GM18517 (cell line): ENCODE results near the gene CATSPERB.
"Not testable (repeated sequence)": the region's sequence is repeated elsewhere in the genome, so short reads cannot be mapped to it uniquely, and the experiment has no call there.

Experiments used
- ATAC-seq: cut with Tn5 transposase; IDR thresholded peaks from one replicate; pipeline ENCODE4 v1.9.1; 2021; ENCODE audit warnings: mild to moderate bottlenecking, moderate library complexity; ENCODE audit not compliant: unreplicated experiment

The CATSPERB gene, protein sequence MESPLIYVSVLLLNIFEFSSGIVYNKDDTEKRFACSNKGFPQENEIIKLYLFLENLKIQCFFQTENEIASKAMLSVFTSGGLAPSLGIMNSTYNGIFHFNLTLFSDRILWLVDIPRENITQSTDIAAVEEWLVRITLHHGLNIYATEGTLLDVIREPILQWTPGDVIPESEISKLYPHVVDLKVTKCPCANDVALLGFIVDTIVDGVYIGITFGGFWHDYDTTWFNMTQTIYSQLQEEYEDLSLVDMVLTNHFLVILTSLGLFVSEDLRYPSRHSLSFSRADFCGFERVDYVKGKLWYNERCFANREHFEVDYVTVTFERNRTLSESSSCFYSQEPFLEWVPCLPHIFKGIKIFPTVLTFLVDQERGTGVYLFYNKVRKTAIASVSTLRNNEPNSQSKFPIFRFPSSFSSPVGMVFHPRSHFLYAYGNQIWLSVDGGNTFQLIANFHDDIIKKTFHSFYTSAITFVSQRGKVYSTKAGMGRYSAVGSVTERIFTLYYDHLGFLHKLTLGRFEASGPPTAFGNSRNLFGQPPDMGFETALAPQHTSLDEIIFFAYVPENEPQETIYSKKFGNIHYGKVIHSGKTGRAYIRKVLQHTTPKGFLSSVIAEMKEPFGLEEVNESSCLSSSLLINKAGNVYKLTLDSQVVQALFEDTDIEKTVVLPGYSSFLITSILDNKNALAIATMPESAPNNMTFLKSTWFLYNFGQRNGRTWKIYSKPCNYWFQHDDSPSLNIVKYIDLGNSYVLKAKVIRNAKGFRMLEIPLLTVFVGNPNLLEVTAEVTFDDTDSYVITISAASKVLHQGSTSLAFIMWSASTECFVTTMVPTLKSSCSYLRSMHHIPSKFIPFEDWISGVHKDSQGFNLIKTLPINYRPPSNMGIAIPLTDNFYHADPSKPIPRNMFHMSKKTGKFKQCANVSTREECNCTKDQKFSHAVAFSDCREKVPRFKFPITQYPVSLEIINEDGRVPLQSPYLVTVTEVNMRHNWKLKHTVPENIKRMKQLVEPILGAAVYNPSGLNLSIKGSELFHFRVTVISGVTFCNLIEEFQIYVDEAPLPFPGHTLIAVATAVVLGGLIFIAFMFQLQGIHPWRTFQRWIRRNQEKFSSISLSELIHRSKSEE

DNA sequence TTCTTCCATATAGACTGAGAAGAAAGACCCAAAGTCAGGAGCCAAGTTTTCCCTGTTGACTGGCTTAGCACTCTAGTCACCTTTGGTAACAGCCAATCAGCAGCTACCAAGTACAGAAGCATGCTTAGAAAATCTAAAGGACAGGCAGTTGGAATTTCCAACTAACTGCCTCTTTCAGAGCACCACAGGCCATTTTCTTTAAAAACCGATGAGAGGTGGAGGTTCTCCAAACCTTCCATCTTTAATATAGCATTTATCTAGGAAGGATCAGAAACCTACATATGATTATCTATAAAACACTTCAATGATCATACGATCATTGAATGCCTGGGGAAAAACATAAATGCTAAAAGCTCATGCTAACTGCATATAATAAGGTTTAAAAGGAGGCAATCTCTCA lies at the start of gene CATSPERB:
CATSPERB (minus strand) TSS at position 101 of the 400 bp plus-strand sequence. CDS start 2,607 bp downstream, outside the sequence.
- no peak for ATAC-seq

DNA sequence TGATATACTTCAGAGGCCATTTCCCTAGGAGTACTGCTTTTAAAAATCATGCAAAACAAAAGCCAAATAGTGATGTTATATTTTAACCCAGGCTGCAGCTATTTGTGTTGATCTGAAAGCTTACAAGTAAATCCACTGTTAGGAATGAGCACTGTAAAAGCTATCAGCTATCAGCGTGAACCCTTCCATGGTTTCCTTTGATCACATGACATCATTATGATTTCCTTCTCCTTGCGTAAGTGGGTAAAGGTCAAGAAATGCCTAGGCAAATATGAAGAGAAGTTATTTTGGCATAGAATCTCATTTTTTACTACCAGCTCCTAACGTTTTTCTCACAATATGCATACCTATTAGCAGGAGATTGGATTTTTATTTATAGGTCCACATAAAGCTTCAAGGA lies 48.6 kb upstream of the CATSPERB start:
- no peak for ATAC-seq

DNA sequence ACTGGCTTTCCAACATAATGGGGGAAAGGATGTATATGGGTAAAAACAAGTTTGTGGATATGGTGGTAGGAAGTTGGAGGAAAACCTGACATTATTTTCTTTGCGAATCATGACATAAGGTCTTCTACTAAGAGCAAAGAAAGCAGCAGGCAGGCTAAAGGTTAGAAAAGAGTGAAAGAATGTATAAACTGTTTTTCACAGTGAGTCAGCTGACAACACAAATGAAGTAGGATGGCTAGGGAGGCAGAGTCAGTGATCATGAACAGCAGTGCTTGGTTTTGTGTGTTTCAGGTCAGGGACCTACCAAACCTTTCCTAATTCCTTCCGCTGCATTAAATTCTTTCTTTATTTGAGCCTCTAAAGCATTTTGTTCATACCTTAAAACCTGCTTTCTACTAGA lies 46.3 kb upstream of the CATSPERB start:
- ATAC-seq = no peak

DNA sequence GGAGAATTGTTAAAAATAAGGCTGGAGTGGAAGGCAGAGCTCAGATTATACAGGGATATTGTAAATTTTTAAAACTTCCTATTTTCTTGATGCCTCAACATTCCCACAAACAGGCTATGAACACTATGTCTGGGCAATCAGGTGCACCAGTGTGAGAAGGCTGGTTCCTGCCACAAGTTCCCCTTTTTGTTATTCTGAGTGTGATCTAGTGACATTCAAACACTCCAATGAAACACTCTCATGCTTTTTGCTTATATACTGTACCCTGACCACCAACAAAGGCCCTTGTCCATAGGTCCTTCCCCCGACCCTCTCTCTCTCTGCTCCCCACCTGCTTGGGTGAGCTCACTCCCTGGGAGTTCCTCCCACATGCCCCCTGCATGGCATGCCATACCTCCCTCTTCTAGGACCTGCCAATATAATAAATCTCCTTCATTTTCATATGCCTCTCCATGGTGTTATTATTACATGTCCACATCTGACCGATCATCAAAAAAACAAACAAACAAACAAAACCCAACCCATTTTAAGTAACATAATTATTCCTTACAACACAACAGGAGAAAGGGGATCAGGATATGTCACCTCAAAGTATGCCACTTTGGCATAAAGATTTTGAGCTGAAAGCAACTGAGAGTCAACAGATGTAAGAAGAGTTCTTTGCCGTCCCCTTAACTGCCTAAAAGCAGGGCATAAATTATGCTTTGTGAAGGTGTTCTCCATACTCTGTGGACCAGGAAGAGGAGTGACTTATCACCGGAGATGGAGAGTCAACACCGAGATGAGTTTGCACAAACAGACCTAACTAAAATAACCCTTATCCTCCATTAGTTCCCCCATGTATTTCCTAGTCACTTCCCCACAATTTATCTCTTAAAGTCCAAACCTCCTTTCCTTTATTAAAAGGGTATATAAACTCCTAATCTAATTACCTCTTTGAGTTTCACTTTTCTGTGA lies 42.5 kb upstream of the CATSPERB start:
- ATAC-seq = no peak

DNA sequence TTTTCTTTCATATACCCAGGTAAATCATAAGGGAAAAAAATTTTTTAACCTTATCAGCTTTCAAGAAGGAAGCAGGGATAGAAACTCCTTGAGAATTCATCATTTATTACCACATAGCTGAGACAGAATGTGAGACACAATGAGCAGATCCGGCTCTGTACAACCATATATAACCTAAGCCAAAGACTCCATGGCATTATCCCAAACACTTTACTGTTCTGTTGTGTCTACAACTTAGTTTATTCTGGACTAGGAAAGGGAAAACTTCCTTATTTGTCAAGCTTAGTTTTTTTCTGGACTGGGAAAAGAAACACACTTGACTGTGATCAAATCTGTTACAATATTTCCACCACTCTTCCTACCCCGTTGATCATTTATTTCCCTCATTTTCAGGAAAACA lies 38.3 kb upstream of the CATSPERB start:
- ATAC-seq = no peak

DNA sequence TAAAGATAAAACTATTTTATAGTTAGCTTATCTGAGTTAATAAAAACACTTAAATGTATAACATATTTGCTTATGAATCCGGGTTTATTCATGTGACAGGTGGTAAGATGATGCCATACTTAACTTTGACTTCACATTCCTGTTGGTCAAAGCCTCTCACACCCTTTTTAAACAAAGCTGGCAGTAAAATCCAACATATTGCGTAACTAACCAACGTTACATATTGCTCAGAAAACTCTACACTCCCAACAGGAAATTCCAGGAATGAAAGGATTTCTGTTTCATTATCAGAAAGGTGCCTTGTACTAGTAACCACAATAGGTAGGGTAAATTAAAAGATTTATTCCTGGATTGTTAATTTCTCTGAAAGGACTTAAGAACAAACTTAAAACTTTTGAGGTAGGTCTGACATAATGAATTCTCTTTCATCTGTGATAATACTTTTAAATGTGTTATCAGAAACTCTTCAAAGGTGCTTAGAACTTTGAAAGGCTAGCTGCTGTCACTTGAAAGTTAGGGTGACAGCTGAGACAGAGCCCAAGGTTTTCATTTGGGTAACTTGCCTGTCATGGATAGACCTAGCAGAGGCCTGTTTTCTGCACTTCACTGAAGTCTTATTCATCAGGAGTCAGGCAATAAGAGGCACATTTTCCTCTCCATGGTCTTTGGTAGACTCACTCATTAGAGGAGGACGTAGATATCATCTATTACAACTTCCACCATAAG lies 23.8 kb upstream of the CATSPERB start:
- ATAC-seq = no peak

DNA sequence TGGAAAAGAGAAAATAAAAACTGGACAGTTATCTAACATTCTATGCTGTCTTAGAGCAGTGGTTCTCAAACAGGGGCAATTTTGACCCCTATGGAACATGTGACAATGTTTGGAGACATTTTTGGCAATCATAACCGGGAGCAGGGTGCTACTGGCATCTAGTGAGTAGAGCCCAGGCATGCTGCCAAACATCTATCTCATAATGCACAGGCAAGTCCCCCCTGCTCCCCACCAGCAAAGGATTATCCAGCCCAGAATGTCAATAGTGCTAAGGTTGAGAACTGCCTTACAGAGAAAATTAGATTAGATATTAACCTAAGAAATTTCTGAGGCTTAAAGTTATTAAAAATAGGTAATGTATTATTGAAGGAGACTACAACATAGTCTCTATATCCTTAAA lies 22.9 kb upstream of the CATSPERB start:
- ATAC-seq = no peak

DNA sequence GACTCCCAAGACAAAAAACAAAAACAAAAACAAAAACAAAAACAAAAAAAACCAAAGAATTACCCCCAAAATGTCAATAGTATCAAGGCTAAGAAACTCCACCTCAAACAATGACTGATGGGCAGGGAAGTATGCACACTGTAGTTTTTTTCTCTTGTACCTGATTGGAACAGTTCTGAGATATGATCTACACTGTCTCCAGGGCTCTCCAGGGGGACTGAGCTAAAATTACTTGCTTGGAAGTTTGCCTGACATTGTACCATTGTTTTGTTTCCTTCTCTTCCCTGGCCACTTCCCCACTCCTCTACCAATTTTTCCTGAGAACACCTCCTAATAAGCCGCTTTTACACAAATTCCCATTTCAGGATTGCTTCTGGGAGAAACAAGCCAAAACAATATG lies 22.3 kb upstream of the CATSPERB start:
- no peak for ATAC-seq

DNA sequence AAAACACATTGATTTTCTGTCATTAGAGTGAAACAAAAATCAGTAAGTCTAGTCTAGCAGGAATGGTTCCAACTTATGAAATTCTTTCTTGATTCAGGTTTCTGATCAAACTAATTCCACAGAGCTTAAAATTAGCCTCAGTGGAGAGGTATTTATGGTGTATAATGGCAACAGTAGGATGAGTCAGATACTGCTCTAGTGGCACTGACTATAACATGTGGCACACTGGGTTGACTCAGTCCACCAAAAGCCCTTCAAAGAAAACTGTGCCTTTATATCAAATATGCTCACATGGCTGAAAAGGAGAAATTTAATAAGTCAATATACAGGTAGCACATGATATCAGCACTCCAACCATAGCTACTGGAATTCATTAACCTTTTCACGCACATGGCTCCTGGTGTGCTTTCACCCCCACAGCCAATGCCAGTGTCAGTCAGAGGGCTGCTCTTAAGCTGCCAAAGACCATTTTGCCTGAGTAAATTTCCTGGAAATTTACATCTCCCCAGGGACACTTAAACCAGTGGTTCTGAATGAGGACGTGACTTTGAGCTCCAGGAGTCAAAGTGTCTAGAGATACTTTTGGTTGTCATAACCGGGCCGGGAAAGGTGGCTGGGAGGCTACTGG lies 21.7 kb upstream of the CATSPERB start:
- ATAC-seq = no peak

DNA sequence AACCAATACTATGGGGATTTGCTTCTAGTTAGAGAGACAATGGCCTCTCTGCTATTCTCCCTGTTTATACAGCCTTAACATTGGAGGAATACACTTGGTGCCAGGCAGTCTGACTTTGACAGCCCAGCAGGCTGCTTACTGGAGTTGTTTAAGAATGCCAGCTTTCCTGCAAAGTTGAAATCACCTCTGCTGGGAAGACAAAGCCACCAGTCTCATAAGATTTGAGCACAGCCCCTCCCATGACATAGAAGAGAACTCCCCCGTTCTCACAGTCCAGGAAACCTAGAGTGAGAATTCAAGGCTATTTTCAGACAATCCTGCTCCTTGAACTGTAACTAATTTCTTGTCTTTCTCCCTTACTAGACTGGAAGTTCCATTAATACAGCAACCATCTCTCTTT lies 21.1 kb upstream of the CATSPERB start:
- no peak for ATAC-seq

DNA sequence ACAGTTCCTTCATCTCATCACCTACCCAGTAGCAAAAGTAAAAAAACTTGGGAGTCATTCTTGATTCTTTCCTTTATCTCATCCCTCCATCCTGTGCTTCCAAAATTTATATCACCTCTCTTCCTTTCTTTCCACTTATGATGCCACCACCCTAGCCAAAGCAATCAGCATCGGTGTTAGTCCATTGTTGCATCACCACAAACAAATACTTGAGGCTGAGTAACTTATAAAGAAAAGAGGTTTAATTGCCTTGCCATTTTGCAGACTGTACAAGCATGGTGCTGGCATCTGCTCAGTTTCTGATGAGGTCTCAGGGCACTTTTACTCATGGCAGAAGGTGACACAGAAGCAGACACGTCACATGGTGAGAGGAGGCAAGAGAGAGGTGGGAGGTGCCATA lies 19.8 kb upstream of the CATSPERB start:
- ATAC-seq = no peak

DNA sequence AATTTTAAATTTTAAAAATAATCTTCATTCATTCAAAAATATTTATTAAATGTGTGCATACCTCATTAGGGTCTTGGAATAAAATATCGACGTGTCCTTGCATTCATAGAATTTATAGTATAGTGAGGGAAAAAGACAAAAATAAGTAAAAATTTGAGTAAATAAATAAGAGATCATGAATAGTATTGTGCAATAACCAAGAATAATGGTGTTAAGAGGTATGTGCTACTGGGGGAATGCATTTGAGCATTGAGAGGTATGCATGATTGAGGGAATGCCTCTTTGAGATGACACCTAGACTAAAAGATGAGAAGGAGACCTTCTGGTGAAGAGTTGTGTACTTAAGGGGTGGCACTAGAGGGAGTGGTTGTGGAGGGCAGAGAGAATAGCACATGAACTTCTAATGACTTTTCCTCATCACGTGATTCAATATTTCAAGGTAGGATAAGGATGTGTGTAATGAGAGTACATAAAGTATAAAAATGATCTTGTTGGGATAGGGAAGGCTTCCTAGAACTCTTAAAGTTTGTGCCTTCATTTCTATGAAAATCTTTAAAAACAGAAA lies 18.8 kb upstream of the CATSPERB start:
- no peak for ATAC-seq

DNA sequence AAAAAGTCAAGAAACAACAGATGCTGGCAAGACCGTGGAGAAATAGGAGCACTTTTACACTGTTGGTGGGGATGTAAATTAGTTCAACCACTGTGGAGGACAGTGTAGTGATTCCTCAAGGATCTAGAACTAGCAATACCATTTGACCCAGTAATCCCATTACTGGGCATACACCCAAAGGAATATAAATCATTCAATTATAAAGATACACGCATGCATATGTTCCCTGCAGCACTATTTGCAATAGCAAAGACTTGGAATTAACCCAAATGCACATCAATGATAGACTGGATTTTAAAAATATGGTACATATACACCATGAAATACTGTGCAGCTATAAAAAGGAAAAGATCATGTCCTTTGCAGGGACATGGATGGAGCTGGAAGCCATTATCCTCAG lies 18.0 kb upstream of the CATSPERB start:
- no peak for ATAC-seq

DNA sequence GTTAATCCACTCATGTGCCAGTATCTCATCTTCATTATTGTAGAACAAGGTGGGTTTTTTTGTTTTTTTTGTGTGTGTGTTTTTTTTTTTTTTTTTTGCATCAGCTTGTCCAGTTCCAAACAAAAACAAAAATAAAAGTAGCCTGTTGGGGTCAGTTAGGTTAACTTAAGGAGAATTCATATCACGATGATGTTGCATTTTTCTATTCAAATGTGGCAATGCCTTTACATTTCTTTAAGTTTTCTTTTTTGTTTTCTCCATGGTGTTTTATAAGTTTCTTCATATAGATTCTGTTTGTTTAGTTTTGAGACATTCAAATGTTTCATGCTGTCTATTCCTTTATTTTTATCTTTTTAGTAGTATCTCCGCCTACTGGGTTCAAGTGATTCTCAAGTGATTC lies 16.2 kb upstream of the CATSPERB start:
- ATAC-seq = no peak

DNA sequence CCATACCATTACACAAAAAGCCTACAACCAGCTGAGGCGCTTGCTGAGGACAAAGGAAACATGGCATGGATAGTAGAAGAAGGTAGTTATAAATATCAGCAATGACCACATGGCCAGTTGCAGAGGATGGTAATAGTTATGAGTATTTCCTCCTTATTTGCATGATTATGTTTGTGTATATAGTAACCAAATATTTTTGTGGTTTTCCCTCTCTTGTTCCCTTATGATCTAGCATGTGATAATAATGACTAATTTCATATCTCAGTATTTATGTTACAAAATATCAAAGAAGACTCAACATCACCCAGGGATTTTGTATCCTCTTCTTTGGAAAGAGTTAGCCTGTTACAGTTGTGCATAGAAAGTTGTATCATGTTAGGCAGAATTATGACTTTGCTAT lies 13.5 kb upstream of the CATSPERB start:
- no peak for ATAC-seq

DNA sequence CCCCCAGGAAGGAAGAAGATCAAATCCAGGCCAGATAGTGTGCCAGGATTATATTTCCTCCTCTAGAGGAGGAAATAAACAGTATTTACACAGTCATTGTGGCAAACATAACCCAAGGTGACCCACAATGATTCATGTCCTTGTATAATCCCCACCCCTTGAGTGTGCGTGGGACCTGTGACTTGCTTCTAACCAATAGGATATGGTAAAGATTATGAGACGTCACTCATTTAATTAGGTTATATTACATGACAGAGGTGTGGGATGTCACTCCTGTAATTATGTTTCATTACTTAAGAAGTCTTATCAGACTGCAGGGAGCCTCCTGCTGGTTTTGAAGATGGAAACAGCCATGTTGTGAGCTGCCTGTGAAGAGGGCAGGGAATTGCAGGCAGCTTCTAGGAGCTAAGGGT lies 12.2 kb upstream of the CATSPERB start:
- ATAC-seq = no peak

DNA sequence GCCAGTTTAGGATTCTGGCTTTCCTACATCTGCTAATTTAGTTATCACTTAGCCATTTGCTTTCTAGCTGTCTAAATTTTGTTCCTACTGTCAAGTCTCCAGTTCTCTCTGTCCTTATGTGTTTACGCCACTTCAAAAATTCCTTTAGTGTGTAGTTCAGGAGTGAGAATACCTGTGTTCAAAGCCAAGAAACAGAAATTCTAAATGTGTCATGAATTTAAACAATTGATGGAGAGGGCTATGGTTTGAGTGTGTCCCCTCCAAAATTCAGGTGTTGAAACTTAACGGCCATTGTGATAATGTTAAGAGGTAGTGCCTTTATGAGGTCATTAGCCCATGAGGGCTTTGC lies 11.4 kb upstream of the CATSPERB start:
- ATAC-seq = no peak

DNA sequence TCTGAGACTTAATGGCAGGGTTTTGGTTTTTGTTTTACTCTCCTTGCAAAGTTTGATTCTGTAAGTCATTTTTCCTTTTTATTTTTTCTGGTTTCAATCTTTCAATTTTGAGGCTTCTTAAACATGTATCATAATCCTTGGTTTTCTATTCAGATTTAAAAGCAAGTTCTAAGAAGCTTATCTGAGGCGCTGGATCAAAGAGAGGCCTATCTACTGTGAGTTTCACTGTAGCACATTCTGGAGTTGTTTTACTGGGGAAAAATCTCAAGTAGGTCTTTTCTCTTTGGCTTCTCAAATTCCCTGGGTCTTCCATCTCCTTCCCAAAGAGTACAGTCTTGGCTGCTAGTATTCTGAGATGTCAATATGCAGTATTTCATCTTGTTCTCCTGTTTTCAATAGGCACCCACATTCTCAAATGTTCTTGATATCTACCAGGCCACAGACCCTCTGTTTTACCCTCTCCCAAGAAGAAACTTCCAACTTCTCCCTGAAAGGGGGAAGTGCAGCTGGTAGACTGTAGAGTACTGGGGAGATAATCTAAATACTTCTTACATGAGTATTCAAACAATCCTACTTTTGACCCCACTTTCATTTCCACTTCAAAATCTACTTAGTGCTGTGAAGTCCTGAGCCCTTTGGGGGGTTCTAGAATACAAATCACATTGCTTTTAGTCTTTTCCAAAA lies 10.9 kb upstream of the CATSPERB start:
- no peak for ATAC-seq

DNA sequence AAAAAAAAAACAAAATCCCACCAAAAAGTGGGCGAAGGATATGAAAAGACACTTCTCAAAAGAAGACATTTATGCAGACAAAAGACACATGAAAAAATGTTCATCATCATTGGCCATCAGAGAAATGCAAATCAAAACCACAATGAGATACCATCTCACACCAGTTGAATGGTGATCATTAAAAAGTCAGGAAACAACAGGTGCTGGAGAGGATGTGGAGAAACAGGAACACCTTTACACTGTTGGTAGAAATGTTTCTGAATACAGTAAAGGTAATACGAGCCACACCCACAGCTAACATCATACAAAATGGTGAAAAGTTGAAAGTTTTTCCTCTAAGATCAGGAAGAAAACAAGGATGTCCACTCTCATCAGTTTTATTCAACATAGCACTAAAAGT lies 8.0 kb upstream of the CATSPERB start:
- not testable (repeated sequence) for ATAC-seq
